Fibroblast of lung (primary cell): ENCODE data around the gene CDKAL1. TPM values are rescaled to one million over a fixed set of nuclear protein-coding genes. Genes with fewer than 3 reads are reported as not detected.

Source experiments
- DNase-seq, 2 donors: peaks; one replicate each; pipeline versions ENCODE4 v3.0.0 to v3.0.0-alpha.2; 2010; ENCODE audit warnings: low read depth in 2 of 2
- H2AFZ ChIP-seq: 2 replicates; pipeline ENCODE4 v1.5.1; 2012; ENCODE audit warnings: low read length, control low read depth, inconsistent platforms
- H3K27ac ChIP-seq: 2 replicates; pipeline ENCODE4 v1.5.1; 2011; ENCODE audit warnings: low read length, control low read depth; ENCODE audit not compliant: insufficient read depth
- H3K27me3 ChIP-seq: 2 replicates; pipeline ENCODE4 v1.5.1; 2011; ENCODE audit warnings: mild to moderate bottlenecking, low read length; ENCODE audit not compliant: control insufficient read depth, insufficient read depth
- H3K36me3 ChIP-seq: 2 replicates; pipeline ENCODE4 v1.5.1; 2011; ENCODE audit warnings: low read length; ENCODE audit not compliant: control insufficient read depth, insufficient read depth
- H3K4me1 ChIP-seq: 2 replicates; pipeline ENCODE4 v1.5.1; 2011; ENCODE audit warnings: low read length; ENCODE audit not compliant: control insufficient read depth, insufficient read depth; ENCODE audit errors: extremely low read depth
- H3K4me2 ChIP-seq: 2 replicates; pipeline ENCODE4 v1.5.1; 2011; ENCODE audit warnings: low read length, control low read depth; ENCODE audit not compliant: insufficient read depth; ENCODE audit errors: extremely low read depth
- H3K4me3 ChIP-seq, 4 experiments: fragments of 200-600 bp in 1 of 4; sonication (generic) in 1 of 4; replicated peaks in 1 of 4; 2 replicates each; pipeline ENCODE4 v1.5.1; 2011 to 2016; ENCODE audit warnings: low read length in 4 of 4, low read depth in 3 of 4, mild to moderate bottlenecking in 3 of 4, control low read depth in 2 of 4, inconsistent platforms in 1 of 4, mixed read lengths in 1 of 4; ENCODE audit not compliant: insufficient read depth in 1 of 4; ENCODE audit errors: control extremely low read depth in 1 of 4
- H3K79me2 ChIP-seq: 2 replicates; pipeline ENCODE4 v1.5.1; 2012; ENCODE audit warnings: mild to moderate bottlenecking, low read length, inconsistent platforms; ENCODE audit not compliant: control insufficient read depth, insufficient read depth
- H3K9ac ChIP-seq: 2 replicates; pipeline ENCODE4 v1.5.1; 2011; ENCODE audit warnings: mild to moderate bottlenecking, low read length, control low read depth; ENCODE audit not compliant: insufficient read depth
- H3K9me3 ChIP-seq: 2 replicates; pipeline ENCODE4 v1.5.1; 2012; ENCODE audit warnings: low read depth, low read length; ENCODE audit not compliant: control insufficient read depth, insufficient read depth
- H4K20me1 ChIP-seq: 2 replicates; pipeline ENCODE4 v1.5.1; 2011; ENCODE audit warnings: low read length; ENCODE audit not compliant: control insufficient read depth, insufficient read depth; ENCODE audit errors: extremely low read depth
- CTCF ChIP-seq, 2 donors: IDR thresholded peaks in 1 of 2; conservative IDR thresholded peaks in 1 of 2; 1 replicate in 1 of 2; 2 replicates in 1 of 2; pipeline ENCODE4 v1.5.1; 2011 to 2012; ENCODE audit warnings: low read length in 2 of 2, control low read depth in 1 of 2, inconsistent platforms in 1 of 2, low read depth in 1 of 2, mild to moderate bottlenecking in 1 of 2
- EZH2 ChIP-seq: IDR thresholded peaks from 2 replicates; pipeline ENCODE4 v1.5.1; 2012; ENCODE audit warnings: low read length, control low read depth, mild to moderate bottlenecking; ENCODE audit errors: missing control alignments
- polyA plus RNA-seq, 2 donors: library from polyadenylated mRNA; depleted of rRNA in 1 of 2; stranded (reverse) in 1 of 2; unstranded in 1 of 2; fragments of >200 nt; gene quantifications; 2 replicates each; pipeline ENCODE4 v1.2.1, GENCODE V29; 2011 to 2012; ENCODE audit warnings: missing spikeins in 1 of 2
- total RNA-seq: library from RNA; depleted of rRNA; stranded (reverse); fragments of >200 nt; gene quantifications from 2 replicates; pipeline ENCODE4 v1.2.1, GENCODE V29; 2014

Gene CDKAL1
- total and polyA plus RNA-seq, 2 donors (not counting 1 experiment from before 2014, with no cell fraction given), result 7.4 to 15.0 TPM

- Histone ChIP-seq H3K4me1 (peaks cover 9% of the 10 kb centered on the region), H3K79me2 (no peaks in the 10 kb centered on the region), H3K9ac (peak overlapping the region; percentile 55), H3K4me2 (peak overlapping the region; percentile 79), H4K20me1 (no peaks in the 10 kb centered on the region), H3K27me3 (no peaks in the 10 kb centered on the region), H2AFZ (peak overlapping the region; percentile 78), H3K27ac (peak overlapping the region; percentile 99), H3K36me3 (no peaks in the 10 kb centered on the region), H3K9me3 (no peaks in the 10 kb centered on the region), H3K4me3 (peak overlapping the region in 1 of 4 experiments; percentile 20)
- TF ChIP-seq EZH2, result no peak
- TF ChIP-seq CTCF (conservative IDR thresholded peaks at IDR 0.05 in 1 of 2, IDR thresholded peaks at IDR 0.05 in 1 of 2; ENCODE audit: low read depth in 1 of 2, low read length in 2 of 2), result no peak
- peak; percentile 95 to 100 for DNase-seq
These were observed 277.0 kb downstream of the CDKAL1 start for GRCh38 chr6:20811109-20811761.

- H3K9me3 ChIP-seq, result no peaks in the 10 kb centered on the region
- TF ChIP-seq CTCF (conservative IDR thresholded peaks at IDR 0.05 in 1 of 2, IDR thresholded peaks at IDR 0.05 in 1 of 2; ENCODE audit: low read depth in 1 of 2, low read length in 2 of 2), result no peak
- TF ChIP-seq EZH2, result no peak
These were observed 278.5 kb downstream of the CDKAL1 start for GRCh38 chr6:20812776-20813175.

DNA sequence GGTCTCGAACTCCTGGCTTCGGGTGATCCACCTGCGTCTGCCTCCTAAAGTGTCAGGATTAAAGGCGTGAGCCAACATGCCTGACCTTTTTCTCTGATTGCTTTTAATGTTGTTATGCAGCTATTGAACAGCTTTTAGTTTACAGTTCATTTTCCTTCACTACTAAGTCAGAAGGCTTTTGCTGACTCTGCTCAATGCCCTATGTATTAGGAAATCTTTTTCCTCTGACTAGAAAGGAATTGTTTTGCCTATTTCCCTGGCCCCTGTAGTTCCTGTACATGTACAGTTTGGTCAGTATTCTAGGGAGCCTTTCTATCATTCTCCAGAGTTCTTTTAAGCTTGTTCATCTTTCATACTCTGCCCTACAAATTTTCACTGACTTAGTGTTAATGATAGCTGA lies 280.2 kb downstream of the CDKAL1 start:
- no peaks in the 10 kb centered on the region for H3K79me2 ChIP-seq
- no peak overlapping the region for H3K27ac ChIP-seq
- no peak for TF ChIP-seq CTCF (conservative IDR thresholded peaks at IDR 0.05 in 1 of 2, IDR thresholded peaks at IDR 0.05 in 1 of 2; ENCODE audit: low read depth in 1 of 2, low read length in 2 of 2)
- no peak for TF ChIP-seq EZH2
- H3K27me3 ChIP-seq, result no peaks in the 10 kb centered on the region
- no peaks in the 10 kb centered on the region for H3K36me3 ChIP-seq
- H3K9ac ChIP-seq, result no peak overlapping the region
- H3K4me2 ChIP-seq, result no peak overlapping the region
- no peak overlapping the region for H2AFZ ChIP-seq
- DNase-seq, result peak in 1 of 2 donors; percentile 27
- H4K20me1 ChIP-seq, result no peaks in the 10 kb centered on the region
- no peak overlapping the region for H3K4me3 ChIP-seq
- peaks cover 9% of the 10 kb centered on the region for H3K4me1 ChIP-seq
- H3K9me3 ChIP-seq, result no peaks in the 10 kb centered on the region

More at GRCh38 chr6:20812776-20813175, 278.5 kb downstream of the CDKAL1 start:
- H3K36me3 ChIP-seq, result no peaks in the 10 kb centered on the region
- H3K27me3 ChIP-seq, result no peaks in the 10 kb centered on the region
- no peaks in the 10 kb centered on the region for H4K20me1 ChIP-seq
- H3K4me2 ChIP-seq, result no peak overlapping the region
- H3K9ac ChIP-seq, result no peak overlapping the region
- no peaks in the 10 kb centered on the region for H3K79me2 ChIP-seq
- H2AFZ ChIP-seq, result no peak overlapping the region
- peaks cover 9% of the 10 kb centered on the region for H3K4me1 ChIP-seq
- H3K4me3 ChIP-seq, result no peak overlapping the region
- no peak overlapping the region for H3K27ac ChIP-seq
- no peak for DNase-seq
